PFSK-1 (cell line): ENCODE measurements around the gene RALGPS1.

Source experiments
- FOXP2 ChIP-seq: optimal IDR thresholded peaks from 2 replicates; pipeline ENCODE3; 2011; ENCODE audit warnings: borderline replicate concordance, control low read depth, inconsistent platforms; ENCODE audit not compliant: insufficient read depth; ENCODE audit errors: extremely low read length, extremely low read depth
- POLR2AphosphoS5 ChIP-seq: IDR thresholded peaks from 2 replicates; pipeline ENCODE4 v1.6.1; 2012; ENCODE audit warnings: low read depth, mild to moderate bottlenecking, control low read depth, low read length, moderate library complexity
- REST ChIP-seq, 2 experiments: IDR thresholded peaks; 2 replicates each; pipeline versions ENCODE4 v1.6.1 to v1.8.0; 2011 to 2012; ENCODE audit warnings: low read depth in 2 of 2, low read length in 2 of 2, control low read depth in 1 of 2, inconsistent platforms in 1 of 2, mild to moderate bottlenecking in 1 of 2, moderate library complexity in 1 of 2; ENCODE audit not compliant: insufficient read depth in 1 of 2
- SIN3A ChIP-seq: IDR thresholded peaks from 2 replicates; pipeline ENCODE4 v1.6.1; 2012; ENCODE audit warnings: mild to moderate bottlenecking, low read length, moderate library complexity, borderline replicate concordance; ENCODE audit not compliant: insufficient read depth
- TAF1 ChIP-seq: IDR thresholded peaks from 2 replicates; pipeline ENCODE4 v1.6.1; 2012; ENCODE audit warnings: low read length, control low read depth, borderline replicate concordance; ENCODE audit not compliant: insufficient read depth

RALGPS1 gene

GRCh38 chr9:127130661-127131538 lies 216.3 kb downstream of the RALGPS1 start:
- TF ChIP-seq SIN3A (no peak), POLR2AphosphoS5 (no peak), TAF1 (no peak), FOXP2 (no peak), REST (IDR thresholded peaks at IDR 0.05; ENCODE audit: insufficient read depth in 1 of 2, low read depth in 2 of 2, low read length in 2 of 2) (no peak)

GRCh38 chr9:127131871-127132270 lies 217.3 kb downstream of the RALGPS1 start:
- TF ChIP-seq TAF1 (no peak), REST (IDR thresholded peaks at IDR 0.05; ENCODE audit: insufficient read depth in 1 of 2, low read depth in 2 of 2, low read length in 2 of 2) (no peak), POLR2AphosphoS5 (no peak), FOXP2 (no peak), SIN3A (no peak)

- no peak for TF ChIP-seq FOXP2
- TF ChIP-seq REST (IDR thresholded peaks at IDR 0.05; ENCODE audit: insufficient read depth in 1 of 2, low read depth in 2 of 2, low read length in 2 of 2) = no peak
- TF ChIP-seq POLR2AphosphoS5 = no peak
- no peak for TF ChIP-seq SIN3A
- TF ChIP-seq TAF1 = no peak
Measured at GRCh38 chr9:127132375-127132774, 217.8 kb downstream of the RALGPS1 start.

- no peak for TF ChIP-seq FOXP2
- TF ChIP-seq SIN3A = no peak
- TF ChIP-seq TAF1 = no peak
Measured at GRCh38 chr9:127132921-127133647, 218.5 kb downstream of the RALGPS1 start.

GRCh38 chr9:127133739-127134167 lies 219.2 kb downstream of the RALGPS1 start:
- TF ChIP-seq POLR2AphosphoS5 = no peak
- no peak for TF ChIP-seq FOXP2
- TF ChIP-seq TAF1 = no peak
- no peak for TF ChIP-seq SIN3A
- TF ChIP-seq REST (IDR thresholded peaks at IDR 0.05; ENCODE audit: insufficient read depth in 1 of 2, low read depth in 2 of 2, low read length in 2 of 2) = no peak
